HG03469 (cell line): Measurements from ENCODE around the gene UBE2E2.
A peak's percentile ranks its signal among the peaks of the same experiment; 100 is the strongest.

Source experiments
- ATAC-seq: cut with Tn5 transposase; IDR thresholded peaks from one replicate; pipeline ENCODE4 v1.9.1; 2021; ENCODE audit warnings: mild to moderate bottlenecking, moderate library complexity, moderate number of reproducible peaks; ENCODE audit not compliant: unreplicated experiment

The UBE2E2 gene

DNA sequence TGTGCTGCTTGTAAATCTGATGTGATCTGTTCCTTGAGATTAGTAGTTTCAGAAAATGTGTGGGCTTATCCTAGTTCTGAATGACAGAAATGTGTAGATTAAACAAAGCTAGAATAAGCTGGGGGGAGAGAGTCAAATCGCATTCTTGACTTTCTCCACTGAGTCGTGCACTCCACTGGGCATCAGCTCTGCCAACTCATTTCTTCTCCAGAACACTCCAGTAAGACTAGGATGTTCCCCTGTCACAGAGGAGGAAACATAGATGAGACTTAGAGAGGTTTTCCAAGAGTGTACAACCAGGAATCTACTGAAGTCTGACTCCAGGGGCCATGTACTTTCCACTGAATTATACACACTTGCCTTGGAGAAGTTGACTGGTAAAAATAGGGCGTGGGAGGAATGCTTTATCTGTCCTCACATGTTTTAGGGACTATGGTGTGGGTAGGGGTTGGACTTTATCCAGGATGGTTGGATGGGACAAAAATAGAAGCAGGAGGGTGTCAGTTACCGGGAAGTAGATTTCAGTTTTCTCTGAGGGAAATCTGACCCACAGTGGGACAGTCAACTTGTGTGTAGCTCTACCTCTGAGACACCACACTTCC lies 298.2 kb downstream of the UBE2E2 start:
- no peak for ATAC-seq

- ATAC-seq: no peak
Observed at GRCh38 chr3:23508464-23508863, 305.3 kb downstream of the UBE2E2 start.

GRCh38 chr3:23518441-23518840 lies 315.3 kb downstream of the UBE2E2 start:
- no peak for ATAC-seq

GRCh38 chr3:23519314-23520208 lies 316.4 kb downstream of the UBE2E2 start:
- peak; percentile 84 for ATAC-seq

GRCh38 chr3:23527326-23527725 lies 324.2 kb downstream of the UBE2E2 start:
- no peak for ATAC-seq

- no peak for ATAC-seq
Observed at GRCh38 chr3:23533596-23533995, 330.5 kb downstream of the UBE2E2 start.

DNA sequence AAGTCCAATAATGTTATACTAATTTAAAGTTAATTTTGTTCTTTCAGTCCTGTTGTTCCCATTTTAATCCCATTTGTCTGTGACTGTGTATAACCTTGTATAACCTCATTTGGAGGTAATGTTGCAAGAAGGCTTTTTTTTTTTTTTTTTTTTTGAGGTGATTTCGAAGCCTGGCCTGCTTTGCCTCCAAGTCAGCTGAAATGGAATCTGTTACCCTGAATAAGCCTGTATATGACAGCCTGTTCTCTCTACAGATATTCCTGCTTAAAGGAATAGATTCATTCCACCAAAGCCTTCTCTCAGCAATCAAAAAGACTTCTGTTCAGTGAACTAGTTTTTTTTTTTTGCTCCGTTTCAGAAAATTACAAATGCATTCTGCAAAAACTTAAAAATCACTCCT lies 330.9 kb downstream of the UBE2E2 start:
- no peak for ATAC-seq

DNA sequence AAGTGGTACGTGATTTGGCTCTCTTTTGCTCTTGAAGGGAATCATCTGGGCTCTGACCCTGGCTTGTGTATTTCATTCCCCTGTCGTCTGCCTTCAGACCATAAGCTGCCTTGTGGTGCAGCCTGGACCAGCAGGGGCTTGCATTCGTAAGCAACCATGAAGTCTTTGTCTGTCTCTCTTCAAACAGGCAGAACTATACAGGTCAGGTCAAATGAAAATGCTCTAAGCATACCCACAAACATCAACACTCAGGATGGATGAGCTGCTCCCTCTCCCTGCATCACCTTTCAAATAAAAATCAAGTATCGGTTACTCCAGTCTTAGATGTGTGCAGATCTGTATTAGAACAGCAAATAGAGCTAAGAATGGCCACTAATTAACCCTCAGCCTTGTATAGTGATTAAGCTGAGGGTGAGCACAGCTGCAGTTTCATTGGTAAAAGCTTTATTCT lies 334.0 kb downstream of the UBE2E2 start:
- ATAC-seq: no peak

DNA sequence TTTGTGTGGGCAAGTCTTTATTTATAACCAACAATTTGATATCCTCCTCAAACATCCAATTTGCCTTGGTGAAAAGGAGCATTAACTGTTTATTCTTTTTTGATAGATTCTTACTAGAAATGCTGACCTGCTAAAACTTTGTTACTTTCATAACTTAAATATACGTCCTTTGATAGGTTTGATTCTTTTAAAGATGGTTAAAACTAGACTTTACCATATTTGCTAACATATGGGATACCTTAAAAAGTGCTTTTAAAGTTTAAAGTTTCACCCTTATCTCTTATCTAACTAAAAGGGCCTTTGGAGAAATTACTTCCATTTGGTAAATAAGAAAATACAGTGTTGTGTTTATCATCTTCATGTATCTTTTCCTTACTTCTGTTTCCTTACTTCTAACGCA lies 336.1 kb downstream of the UBE2E2 start:
- no peak for ATAC-seq

DNA sequence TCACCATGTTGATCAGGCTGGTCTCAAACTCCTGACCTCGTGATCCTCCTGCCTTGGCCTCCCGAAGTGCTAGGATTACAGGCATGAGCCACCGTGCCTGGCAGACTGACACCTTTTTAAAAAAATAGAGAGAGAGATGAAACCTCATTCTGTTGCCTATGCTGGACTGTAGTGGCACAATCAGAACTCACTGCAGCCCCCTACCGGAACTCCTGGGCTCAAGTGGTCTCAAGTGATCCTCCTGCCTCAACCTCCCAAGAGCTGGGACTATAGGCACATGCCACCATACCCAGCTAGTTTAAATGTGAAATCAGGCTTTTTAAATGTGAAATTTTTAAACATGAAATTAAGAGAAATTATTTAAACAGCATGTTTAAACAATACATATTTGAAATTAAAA lies 337.5 kb downstream of the UBE2E2 start:
- no peak for ATAC-seq

GRCh38 chr3:23542079-23542478 lies 339.0 kb downstream of the UBE2E2 start:
- no peak for ATAC-seq

- ATAC-seq: no peak
Observed at GRCh38 chr3:23546181-23546580, 343.1 kb downstream of the UBE2E2 start.

DNA sequence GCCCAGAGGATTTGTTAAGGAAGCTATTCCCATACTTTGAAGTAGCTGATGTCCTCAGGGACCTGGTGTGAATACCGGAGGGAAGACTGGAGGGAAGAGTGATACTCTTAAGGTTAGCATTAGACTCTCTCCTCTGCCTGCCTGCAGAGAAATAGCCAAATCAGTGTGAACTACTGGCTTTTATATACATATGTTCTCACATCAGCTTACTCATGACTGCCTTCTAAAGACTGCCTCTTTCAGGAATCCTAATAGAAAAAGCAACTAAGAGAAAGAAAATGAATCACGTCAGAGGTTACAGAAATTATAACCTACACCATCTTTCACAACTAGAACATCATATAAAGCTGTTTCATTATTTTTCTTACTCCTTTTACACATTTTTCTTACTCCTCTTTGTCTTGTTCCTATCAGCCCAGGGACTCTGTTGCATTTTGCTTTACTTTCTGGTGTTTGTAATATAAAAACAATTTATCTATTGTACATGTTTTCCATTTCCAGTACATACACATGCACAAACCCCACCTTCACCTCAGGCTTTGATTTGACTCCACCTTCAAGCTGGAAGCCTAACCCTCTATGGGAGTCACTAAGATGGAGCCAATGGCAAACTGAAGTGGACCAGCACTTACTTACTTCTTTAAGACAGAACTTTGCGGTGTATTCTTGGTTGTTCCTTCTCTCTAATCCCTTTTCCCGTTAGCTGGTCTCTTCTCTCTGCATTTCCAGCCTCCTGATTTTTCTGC lies 345.0 kb downstream of the UBE2E2 start:
- no peak for ATAC-seq

DNA sequence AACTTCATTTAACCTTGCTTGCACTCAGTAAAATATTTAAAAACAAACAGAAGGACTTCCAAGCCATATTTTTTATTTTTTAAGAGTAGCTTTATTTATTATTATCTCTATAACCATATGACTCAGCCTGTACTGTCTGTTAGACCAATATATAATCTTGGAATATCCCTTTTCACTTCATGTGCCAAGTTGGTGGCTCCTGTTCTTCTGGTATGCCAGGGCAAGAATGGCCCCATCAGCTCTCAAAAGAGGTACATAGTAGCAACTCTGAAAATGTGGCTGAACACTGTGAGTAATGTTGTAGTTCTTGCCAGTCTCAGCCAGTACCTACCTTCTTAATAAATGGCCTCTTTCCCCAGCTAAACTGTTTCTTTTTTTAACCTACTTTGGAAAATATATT lies 345.6 kb downstream of the UBE2E2 start:
- no peak for ATAC-seq

- ATAC-seq: no peak
Observed at GRCh38 chr3:23549148-23549910, 346.2 kb downstream of the UBE2E2 start.

GRCh38 chr3:23550402-23550801 lies 347.3 kb downstream of the UBE2E2 start:
- peak; percentile 73 for ATAC-seq

- no peak for ATAC-seq
Observed at GRCh38 chr3:23552506-23552905, 349.4 kb downstream of the UBE2E2 start.

DNA sequence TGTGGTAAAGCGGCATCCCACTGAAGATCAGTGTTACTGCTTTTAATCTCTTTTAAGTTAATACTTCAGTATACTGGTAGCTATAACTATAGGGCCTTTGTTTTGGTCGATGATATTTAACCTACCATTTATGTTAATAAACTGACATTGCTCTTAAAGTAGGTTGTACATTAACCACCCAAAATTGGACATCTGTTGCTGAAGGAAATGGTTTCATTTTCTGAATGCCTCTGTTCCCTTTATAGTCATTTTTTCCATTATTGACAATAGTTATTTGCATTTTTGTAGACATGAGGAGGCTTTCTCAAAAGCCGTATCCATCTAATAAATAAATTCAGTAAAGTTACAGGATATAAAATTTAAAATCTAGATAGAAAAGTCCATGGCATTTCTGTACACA lies 350.2 kb downstream of the UBE2E2 start:
- ATAC-seq: no peak

- ATAC-seq: no peak
Observed at GRCh38 chr3:23565041-23565775, 362.1 kb downstream of the UBE2E2 start.

DNA sequence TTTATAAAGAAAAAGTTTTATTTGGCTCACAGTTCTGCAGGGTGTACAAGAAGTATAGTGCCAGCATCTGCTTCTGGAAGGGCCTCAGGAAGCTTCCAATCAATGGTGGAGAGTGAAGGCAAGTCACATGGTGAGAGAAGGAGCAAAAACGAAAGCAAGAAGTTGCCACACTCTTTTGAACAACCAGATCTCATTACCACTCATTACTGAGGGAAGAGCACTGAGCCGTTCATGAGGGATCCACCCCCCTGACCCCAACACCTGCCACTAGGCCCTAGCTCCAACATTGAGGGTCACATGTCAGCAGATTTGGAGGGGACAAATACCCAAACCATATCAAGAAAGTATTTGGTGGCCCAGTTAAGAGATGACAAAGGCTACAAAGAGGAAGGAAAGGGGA lies 363.4 kb downstream of the UBE2E2 start:
- ATAC-seq: peak; percentile 66
